Activated naive CD4-positive, alpha-beta T cell treated with anti-CD3 and anti-CD28 coated beads, Interleukin-2, amount 50 U/mL, for 24 hours (primary cell): ENCODE results near the gene LCN12.
A peak's percentile ranks its signal among the peaks of the same experiment; 100 is the strongest.

ENCODE experiments used
- H3K27ac Mint-ChIP-seq: one replicate; pipeline ENCODE4 v1.8.0; 2021; ENCODE audit warnings: mild to moderate bottlenecking, mixed read lengths
- H3K27me3 Mint-ChIP-seq: one replicate; pipeline ENCODE4 v1.8.0; 2021; ENCODE audit warnings: mixed read lengths
- H3K36me3 Mint-ChIP-seq: one replicate; pipeline ENCODE4 v1.8.0; 2021; ENCODE audit warnings: mixed read lengths
- H3K4me1 Mint-ChIP-seq: one replicate; pipeline ENCODE4 v1.8.0; 2021; ENCODE audit warnings: mixed read lengths
- H3K4me3 Mint-ChIP-seq: one replicate; pipeline ENCODE4 v1.8.0; 2021; ENCODE audit warnings: mild to moderate bottlenecking, mixed read lengths
- H3K9me3 Mint-ChIP-seq: one replicate; pipeline ENCODE4 v1.8.0; 2021; ENCODE audit warnings: mixed read lengths

LCN12 gene

GRCh38 chr9:136922540-136922939 lies 29.5 kb upstream of the LCN12 start:
- H3K9me3 Mint-ChIP-seq = no peaks in the 10 kb centered on the region
- H3K27me3 Mint-ChIP-seq = no peaks in the 10 kb centered on the region
- no peak overlapping the region for H3K27ac Mint-ChIP-seq
- H3K4me1 Mint-ChIP-seq = peaks cover 4% of the 10 kb centered on the region
- peaks cover 1% of the 10 kb centered on the region for H3K36me3 Mint-ChIP-seq
- no peak overlapping the region for H3K4me3 Mint-ChIP-seq

GRCh38 chr9:136923881-136924280 lies 28.2 kb upstream of the LCN12 start:
- H3K4me1 Mint-ChIP-seq = no peaks in the 10 kb centered on the region
- peaks cover 1% of the 10 kb centered on the region for H3K36me3 Mint-ChIP-seq
- H3K9me3 Mint-ChIP-seq = no peaks in the 10 kb centered on the region
- H3K27ac Mint-ChIP-seq = no peak overlapping the region
- H3K27me3 Mint-ChIP-seq = no peaks in the 10 kb centered on the region
- H3K4me3 Mint-ChIP-seq = no peak overlapping the region

- H3K9me3 Mint-ChIP-seq = no peaks in the 10 kb centered on the region
- H3K27ac Mint-ChIP-seq = no peak overlapping the region
- peaks cover 1% of the 10 kb centered on the region for H3K36me3 Mint-ChIP-seq
- no peak overlapping the region for H3K4me3 Mint-ChIP-seq
- no peaks in the 10 kb centered on the region for H3K27me3 Mint-ChIP-seq
- no peaks in the 10 kb centered on the region for H3K4me1 Mint-ChIP-seq
Observed at GRCh38 chr9:136925414-136926153, 26.5 kb upstream of the LCN12 start.

- H3K27me3 Mint-ChIP-seq = no peaks in the 10 kb centered on the region
- H3K4me3 Mint-ChIP-seq = no peak overlapping the region
- H3K4me1 Mint-ChIP-seq = no peaks in the 10 kb centered on the region
- H3K9me3 Mint-ChIP-seq = no peaks in the 10 kb centered on the region
- peaks cover 1% of the 10 kb centered on the region for H3K36me3 Mint-ChIP-seq
- no peak overlapping the region for H3K27ac Mint-ChIP-seq
Observed at GRCh38 chr9:136926154-136926704, 25.8 kb upstream of the LCN12 start.

GRCh38 chr9:136926749-136927148 lies 25.3 kb upstream of the LCN12 start:
- H3K27me3 Mint-ChIP-seq = no peaks in the 10 kb centered on the region
- no peak overlapping the region for H3K4me3 Mint-ChIP-seq
- peaks cover 2% of the 10 kb centered on the region for H3K4me1 Mint-ChIP-seq
- no peaks in the 10 kb centered on the region for H3K9me3 Mint-ChIP-seq
- peak overlapping the region; percentile 59 for H3K27ac Mint-ChIP-seq
- H3K36me3 Mint-ChIP-seq = peaks cover 2% of the 10 kb centered on the region

GRCh38 chr9:136927343-136928271 lies 24.5 kb upstream of the LCN12 start:
- peaks cover 7% of the 10 kb centered on the region for H3K4me1 Mint-ChIP-seq
- no peaks in the 10 kb centered on the region for H3K27me3 Mint-ChIP-seq
- no peaks in the 10 kb centered on the region for H3K9me3 Mint-ChIP-seq
- H3K4me3 Mint-ChIP-seq = no peak overlapping the region
- H3K36me3 Mint-ChIP-seq = peaks cover 5% of the 10 kb centered on the region
- peak overlapping the region; percentile 10 for H3K27ac Mint-ChIP-seq

GRCh38 chr9:136928591-136928990 lies 23.5 kb upstream of the LCN12 start:
- no peaks in the 10 kb centered on the region for H3K9me3 Mint-ChIP-seq
- no peak overlapping the region for H3K4me3 Mint-ChIP-seq
- H3K27ac Mint-ChIP-seq = no peak overlapping the region
- peaks cover 4% of the 10 kb centered on the region for H3K36me3 Mint-ChIP-seq
- no peaks in the 10 kb centered on the region for H3K27me3 Mint-ChIP-seq
- H3K4me1 Mint-ChIP-seq = peaks cover 14% of the 10 kb centered on the region

GRCh38 chr9:136930014-136930413 lies 22.1 kb upstream of the LCN12 start:
- no peak overlapping the region for H3K4me3 Mint-ChIP-seq
- H3K27me3 Mint-ChIP-seq = no peaks in the 10 kb centered on the region
- peaks cover 4% of the 10 kb centered on the region for H3K36me3 Mint-ChIP-seq
- peak overlapping the region; percentile 59 for H3K27ac Mint-ChIP-seq
- no peaks in the 10 kb centered on the region for H3K9me3 Mint-ChIP-seq
- peaks cover 14% of the 10 kb centered on the region for H3K4me1 Mint-ChIP-seq

GRCh38 chr9:136931611-136932130 lies 20.4 kb upstream of the LCN12 start:
- H3K9me3 Mint-ChIP-seq = no peaks in the 10 kb centered on the region
- H3K27ac Mint-ChIP-seq = peak overlapping the region; percentile 89
- peaks cover 4% of the 10 kb centered on the region for H3K36me3 Mint-ChIP-seq
- no peak overlapping the region for H3K4me3 Mint-ChIP-seq
- no peaks in the 10 kb centered on the region for H3K27me3 Mint-ChIP-seq
- peaks cover 14% of the 10 kb centered on the region for H3K4me1 Mint-ChIP-seq

GRCh38 chr9:136934277-136934676 lies 17.8 kb upstream of the LCN12 start:
- no peaks in the 10 kb centered on the region for H3K27me3 Mint-ChIP-seq
- H3K36me3 Mint-ChIP-seq = peaks cover 11% of the 10 kb centered on the region
- H3K4me1 Mint-ChIP-seq = peaks cover 14% of the 10 kb centered on the region
- no peaks in the 10 kb centered on the region for H3K9me3 Mint-ChIP-seq
- no peak overlapping the region for H3K4me3 Mint-ChIP-seq
- H3K27ac Mint-ChIP-seq = no peak overlapping the region

- Mint-ChIP-seq H3K27ac (no peak overlapping the region), H3K36me3 (peaks cover 11% of the 10 kb centered on the region), H3K9me3 (no peaks in the 10 kb centered on the region), H3K27me3 (no peaks in the 10 kb centered on the region), H3K4me1 (peaks cover 14% of the 10 kb centered on the region), H3K4me3 (no peak overlapping the region)
Observed at GRCh38 chr9:136935651-136936050, 16.4 kb upstream of the LCN12 start.

- H3K4me3 Mint-ChIP-seq = no peak overlapping the region
- peaks cover 11% of the 10 kb centered on the region for H3K36me3 Mint-ChIP-seq
- no peaks in the 10 kb centered on the region for H3K27me3 Mint-ChIP-seq
- no peak overlapping the region for H3K27ac Mint-ChIP-seq
- H3K9me3 Mint-ChIP-seq = no peaks in the 10 kb centered on the region
- H3K4me1 Mint-ChIP-seq = peaks cover 13% of the 10 kb centered on the region
Observed at GRCh38 chr9:136936645-136937170, 15.4 kb upstream of the LCN12 start.

GRCh38 chr9:136937186-136938001 lies 14.7 kb upstream of the LCN12 start:
- H3K27me3 Mint-ChIP-seq = no peaks in the 10 kb centered on the region
- no peaks in the 10 kb centered on the region for H3K9me3 Mint-ChIP-seq
- H3K4me1 Mint-ChIP-seq = peaks cover 7% of the 10 kb centered on the region
- H3K27ac Mint-ChIP-seq = no peak overlapping the region
- no peak overlapping the region for H3K4me3 Mint-ChIP-seq
- H3K36me3 Mint-ChIP-seq = peaks cover 8% of the 10 kb centered on the region

GRCh38 chr9:136939431-136939995 lies 12.6 kb upstream of the LCN12 start:
- H3K4me1 Mint-ChIP-seq = peaks cover 5% of the 10 kb centered on the region
- no peak overlapping the region for H3K27ac Mint-ChIP-seq
- peaks cover 8% of the 10 kb centered on the region for H3K36me3 Mint-ChIP-seq

More at GRCh38 chr9:136939431-136939995, 12.6 kb upstream of the LCN12 start:
- no peak overlapping the region for H3K4me3 Mint-ChIP-seq
- H3K9me3 Mint-ChIP-seq = no peaks in the 10 kb centered on the region
- H3K27me3 Mint-ChIP-seq = no peaks in the 10 kb centered on the region
